Fibroblast of pulmonary artery (primary cell): ENCODE data around the gene TRIM8.
"Not testable (repeated sequence)": the region's sequence is repeated elsewhere in the genome, so short reads cannot be mapped to it uniquely, and the experiment has no call there.

Source experiments
- DNase-seq: peaks from one replicate; pipeline ENCODE4 v3.0.0-alpha.2; 2010; ENCODE audit warnings: low read depth
- H3K4me3 ChIP-seq: replicated peaks from 2 replicates; pipeline ENCODE4 v1.5.1; 2011; ENCODE audit warnings: low read depth, mild to moderate bottlenecking, control low read depth, low read length, moderate library complexity
- CTCF ChIP-seq: IDR thresholded peaks from 2 replicates; pipeline ENCODE4 v1.5.1; 2011; ENCODE audit warnings: mild to moderate bottlenecking, control low read depth, low read length, inconsistent platforms; ENCODE audit errors: missing control alignments

Gene TRIM8

DNA sequence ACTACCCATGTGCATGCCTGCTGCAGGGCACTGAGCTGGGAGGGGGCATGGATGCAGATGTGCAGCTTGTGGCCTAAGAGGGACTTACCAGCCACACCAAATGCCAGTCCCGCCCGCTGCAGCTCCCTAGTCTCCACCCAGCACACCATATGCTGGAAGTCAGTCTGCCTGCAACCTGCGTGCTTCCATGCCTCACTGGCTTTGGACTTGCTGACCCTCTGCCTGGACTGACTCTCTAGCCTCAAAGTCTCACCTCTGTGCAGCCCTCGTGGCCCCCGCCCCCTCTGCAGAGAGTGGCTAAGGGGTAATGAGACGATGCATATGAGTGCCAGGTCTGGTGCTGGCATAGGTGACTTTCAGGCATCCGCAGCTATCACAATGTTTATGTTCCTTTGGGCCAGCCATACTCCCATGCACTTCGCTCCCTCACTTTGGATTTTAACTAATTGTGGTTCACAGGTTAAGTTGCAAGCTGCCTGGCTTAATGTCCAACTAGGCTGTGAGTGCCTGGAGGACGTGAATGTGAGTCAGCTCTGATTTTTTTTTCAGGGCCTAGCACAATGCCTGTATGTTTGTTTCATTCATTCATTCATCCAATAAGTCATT lies 21.7 kb downstream of the TRIM8 start:
- no peak for DNase-seq
- TF ChIP-seq CTCF: no peak
- no peak overlapping the region for H3K4me3 ChIP-seq

GRCh38 chr10:102667411-102667810 lies 23.1 kb downstream of the TRIM8 start:
- not testable (repeated sequence) for H3K4me3 ChIP-seq, DNase-seq

DNA sequence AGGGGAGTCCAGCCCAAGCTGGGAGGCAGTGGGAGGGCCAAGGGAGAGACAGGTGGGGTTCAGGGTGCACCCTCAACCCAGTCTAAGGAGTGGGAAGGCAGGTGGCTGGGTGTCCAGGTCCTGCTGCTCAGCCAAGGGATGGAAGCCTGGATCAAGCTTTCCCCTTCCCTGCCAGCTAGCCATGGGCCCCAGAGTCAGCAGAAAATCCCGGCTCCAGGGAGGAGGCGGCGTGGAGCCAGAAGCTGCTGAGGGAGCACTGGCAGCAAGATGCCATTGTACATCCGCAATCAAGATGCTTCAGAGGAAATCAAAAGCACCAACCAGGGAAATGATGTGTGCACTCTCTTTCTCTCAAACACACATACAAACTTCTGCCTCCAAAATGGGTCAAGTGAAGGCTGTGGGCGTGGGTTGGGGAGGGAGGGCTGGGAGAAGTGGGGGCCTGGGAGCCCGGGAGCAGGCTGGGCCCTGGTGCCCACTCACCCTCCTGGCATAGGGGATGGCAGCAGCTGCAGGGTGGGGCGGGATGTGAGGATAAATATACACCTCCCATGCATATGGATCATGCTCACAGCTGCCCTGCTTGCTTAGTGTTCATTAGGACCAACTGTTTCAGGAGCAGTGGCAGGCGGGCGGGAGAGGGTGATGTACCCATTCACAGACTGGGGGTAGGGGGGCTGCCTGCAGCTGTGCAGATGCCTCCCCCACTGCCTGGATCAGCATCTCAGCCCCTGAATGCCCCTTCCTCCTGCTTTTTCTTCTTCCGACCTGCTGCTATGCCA lies 24.2 kb downstream of the TRIM8 start:
- no peak for DNase-seq

GRCh38 chr10:102669206-102670064 lies 25.2 kb downstream of the TRIM8 start:
- no peak overlapping the region for H3K4me3 ChIP-seq
- DNase-seq: no peak
- no peak for TF ChIP-seq CTCF

More for the DNA sequence above, 24.2 kb downstream of the TRIM8 start:
- TF ChIP-seq CTCF: no peak
- H3K4me3 ChIP-seq: no peak overlapping the region

GRCh38 chr10:102670065-102670670 lies 25.9 kb downstream of the TRIM8 start:
- TF ChIP-seq CTCF: no peak
- H3K4me3 ChIP-seq: no peak overlapping the region
- DNase-seq: no peak

DNA sequence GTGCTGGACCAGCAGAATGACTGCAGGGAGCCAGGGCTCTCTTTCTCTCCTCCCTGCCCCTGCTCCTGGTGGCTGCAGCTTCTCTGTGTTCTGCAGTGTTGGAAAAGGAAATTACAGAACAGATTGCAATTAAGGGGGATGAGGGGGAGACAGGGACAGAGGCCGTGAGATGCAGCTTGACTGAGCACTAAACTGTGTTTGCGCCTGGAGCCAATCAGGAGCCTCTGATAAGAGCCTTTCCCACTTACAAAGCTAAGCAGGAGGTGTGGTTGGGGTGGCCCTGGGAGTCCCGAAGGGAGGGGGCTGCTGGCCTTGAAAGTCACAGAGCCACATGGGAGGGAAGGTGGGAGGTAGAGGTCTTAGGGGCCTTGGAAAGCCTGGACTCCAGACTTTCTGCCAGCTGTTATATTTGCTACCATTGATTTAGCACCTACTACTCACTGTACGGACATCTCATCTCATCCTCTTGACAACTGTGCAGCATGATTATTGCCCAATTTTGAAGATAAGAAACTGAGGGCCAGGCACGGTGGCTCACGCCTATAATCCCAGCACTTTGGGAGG lies 26.7 kb downstream of the TRIM8 start:
- no peak for DNase-seq
- H3K4me3 ChIP-seq: no peak overlapping the region
- TF ChIP-seq CTCF: no peak
